ENCODE measurements around the gene VPS33A.
A peak's percentile ranks its signal among the peaks of the same experiment; 100 is the strongest.
"Not testable (repeated sequence)": the region's sequence is repeated elsewhere in the genome, so short reads cannot be mapped to it uniquely, and the experiment has no call there.

Gene VPS33A

DNA sequence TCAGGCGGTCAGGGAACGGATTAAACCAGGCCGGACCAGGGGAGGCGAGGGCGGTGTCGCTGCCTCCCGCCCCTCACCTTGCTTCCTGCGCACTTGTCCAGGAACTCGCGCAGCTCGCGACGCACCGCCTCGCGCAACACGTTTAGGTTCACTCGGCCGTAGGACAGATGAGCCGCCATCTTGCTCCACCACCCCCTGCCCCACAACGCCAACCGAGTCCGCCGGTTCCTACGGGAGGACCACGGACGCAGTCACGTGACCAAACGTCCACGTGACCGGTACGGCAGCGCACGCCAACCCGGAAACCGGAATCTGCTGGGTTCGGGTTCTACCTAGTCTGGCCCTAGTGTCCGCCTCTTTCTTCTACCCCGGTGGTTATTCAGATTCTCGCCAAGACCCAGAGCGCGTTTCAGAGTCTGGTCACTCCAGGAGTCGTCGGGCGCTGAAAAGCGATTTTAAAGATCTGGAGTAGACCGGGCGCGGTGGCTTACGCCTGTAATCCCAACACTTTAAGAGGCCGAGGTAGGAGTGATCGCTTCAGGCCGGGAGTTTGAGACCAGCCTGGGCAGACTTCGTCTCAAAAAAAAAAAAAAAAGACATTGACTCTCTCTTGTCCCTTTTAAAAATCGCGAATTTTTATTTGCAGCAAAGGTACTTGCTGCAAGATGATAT lies at the start of gene VPS33A:
TSS of gene VPS33A (minus strand) at position 265 of the 672 bp plus-strand sequence. CDS start at position 179, 86 bp downstream.
- DNase-seq (ENCODE audit: low read depth) = peak; percentile 85

DNA sequence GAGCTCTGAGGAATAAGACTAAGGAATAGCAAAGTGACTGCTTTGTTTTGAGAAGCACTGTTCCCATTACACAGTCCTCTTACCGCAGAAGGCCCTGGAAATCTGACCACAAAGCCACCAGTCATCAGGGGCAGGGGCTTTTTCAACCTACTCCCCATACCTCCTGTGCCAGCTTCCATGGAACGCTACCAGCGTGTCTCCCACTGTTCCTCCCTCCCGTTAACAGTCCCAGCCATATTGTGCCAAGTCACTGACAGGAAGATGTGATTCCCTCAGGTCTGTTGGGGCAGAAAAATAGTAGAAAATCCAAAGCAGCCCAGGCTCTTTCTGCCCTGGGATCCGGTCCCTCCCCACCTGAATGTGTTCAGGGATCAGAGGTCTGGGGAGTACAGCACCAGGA lies 46.6 kb upstream of the VPS33A start:
- no peak for DNase-seq (ENCODE audit: low read depth)

DNA sequence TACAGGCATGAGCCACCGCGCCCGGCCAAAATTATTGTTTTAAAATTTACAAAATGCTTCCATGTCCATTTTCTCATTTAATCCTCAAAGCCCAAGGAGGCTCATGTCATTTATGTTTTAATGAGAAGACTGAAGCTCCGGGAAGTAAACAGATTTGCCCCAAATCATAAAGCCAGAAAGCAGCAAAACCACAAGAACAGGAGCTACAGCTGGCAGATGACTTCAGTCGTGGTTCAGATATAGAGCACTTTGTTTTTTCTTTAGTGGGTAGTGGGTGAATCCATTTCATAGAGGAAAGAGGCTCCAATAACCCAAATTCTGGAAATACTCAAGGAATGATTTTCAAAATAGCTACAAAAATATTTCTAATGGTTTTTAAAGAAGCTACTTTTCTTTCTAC lies 45.4 kb upstream of the VPS33A start:
- no peak for DNase-seq (ENCODE audit: low read depth)

DNA sequence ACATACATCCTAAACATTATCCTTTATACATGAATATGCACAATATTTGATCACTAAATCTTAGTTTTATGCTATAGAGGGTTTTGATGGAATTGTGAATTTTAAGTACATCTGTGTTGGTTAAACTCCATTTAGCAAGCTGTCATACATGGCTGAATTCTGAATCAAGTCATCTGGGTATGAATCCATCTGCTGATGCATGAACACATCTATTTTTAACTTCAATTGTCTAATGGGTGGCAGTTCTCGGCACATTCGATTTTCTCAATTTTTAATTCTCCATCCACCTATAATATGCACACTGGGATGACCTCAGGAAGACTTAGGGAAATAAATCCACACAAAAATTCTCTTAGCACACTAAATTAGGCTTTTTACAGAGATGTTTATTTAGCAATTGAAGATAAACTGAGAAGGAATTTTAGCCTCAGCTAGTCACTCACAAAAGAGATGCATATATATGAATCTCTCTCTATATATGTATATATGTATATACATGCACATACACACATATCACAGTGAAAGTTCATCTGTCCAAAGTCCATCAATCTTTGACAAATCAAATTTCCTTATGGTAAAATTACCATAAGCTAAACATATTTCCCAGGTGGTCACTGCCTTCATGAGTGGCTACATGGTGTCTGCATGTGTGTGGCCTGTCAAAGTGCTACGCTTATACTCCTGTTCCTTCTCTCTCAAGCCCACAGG lies 44.5 kb upstream of the VPS33A start:
- DNase-seq (ENCODE audit: low read depth) = no peak

DNA sequence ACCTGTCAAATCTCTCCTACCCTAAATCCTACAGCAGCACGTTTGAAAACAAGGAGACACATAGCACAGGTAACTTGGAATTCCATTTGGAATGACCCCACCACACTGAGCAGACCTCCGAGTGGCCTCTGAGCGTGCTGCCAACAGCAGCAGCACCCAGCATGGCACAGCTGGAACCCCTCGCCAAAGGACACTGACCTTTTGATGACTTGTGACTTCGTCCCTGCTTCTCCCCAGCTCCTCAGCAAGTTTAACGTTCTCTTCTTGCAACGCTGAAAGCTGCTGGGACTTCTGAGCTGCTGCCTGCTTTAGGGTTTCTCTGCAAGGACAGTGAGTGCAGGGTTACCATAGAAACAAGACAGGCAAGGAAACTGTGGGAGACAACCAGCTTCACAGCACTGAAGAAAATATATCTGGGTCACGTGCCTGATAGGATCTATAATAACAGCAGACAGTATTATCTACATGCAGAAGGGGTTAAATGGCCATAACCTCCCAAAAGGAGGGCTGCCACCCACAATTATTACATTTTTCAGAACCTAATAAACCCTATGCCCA lies 43.3 kb upstream of the VPS33A start:
- no peak for DNase-seq (ENCODE audit: low read depth)

DNA sequence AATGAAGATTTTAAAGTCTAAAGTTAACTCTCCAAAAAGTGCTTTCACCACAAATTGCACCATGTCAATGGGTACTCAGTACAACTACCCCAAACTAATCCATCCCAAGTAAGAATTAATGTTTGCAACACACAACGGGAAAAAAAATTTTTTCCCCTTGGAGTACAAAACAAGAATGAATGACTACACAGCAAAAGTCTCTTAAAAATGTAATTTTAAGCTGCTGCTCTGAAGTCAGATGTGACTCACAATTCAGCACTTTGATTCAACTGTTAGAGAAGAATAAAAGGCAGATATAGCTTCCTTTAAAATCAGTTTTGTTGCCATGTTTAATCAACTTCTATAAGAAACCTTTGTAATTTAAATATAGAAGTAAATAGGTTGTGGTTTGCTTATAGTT lies 42.5 kb upstream of the VPS33A start:
- DNase-seq (ENCODE audit: low read depth) = no peak

DNA sequence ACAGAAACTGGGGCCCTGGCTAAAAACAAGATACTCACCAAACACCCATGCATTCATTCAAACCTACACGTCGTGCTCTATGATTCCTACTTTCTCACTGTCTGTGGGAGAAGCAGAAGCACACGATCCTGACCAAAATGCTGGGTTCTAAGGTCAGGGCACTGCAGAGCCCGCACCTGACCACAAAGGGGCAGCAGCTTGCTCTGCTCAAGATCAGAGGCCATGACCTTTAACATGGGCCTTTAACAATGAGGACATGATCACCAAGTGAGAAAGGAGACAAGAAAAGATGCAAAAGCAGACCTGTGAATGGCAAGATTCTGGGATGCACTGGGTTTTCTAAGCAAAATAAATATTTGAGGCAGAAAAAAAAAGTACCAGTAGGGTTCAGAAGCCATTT lies 40.1 kb upstream of the VPS33A start:
- no peak for DNase-seq (ENCODE audit: low read depth)

DNA sequence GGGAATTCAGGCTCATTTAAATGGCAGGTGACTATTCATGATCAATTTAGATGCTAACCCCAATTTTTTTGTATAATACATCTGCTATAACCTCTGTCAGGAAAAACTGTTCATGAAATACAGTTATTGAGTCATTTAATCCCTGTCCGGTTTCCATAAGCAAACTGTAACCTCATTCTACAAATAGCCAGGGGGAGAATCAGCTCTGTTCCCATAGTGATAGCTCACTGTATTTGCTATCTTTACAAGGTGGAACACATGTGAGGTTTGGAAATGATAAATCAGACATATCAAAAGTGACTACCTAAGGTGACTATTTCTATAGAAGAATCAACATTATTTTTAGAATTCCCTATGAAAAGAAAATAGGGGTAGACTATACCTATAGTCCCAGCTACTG lies 38.6 kb upstream of the VPS33A start:
- DNase-seq (ENCODE audit: low read depth) = no peak

DNA sequence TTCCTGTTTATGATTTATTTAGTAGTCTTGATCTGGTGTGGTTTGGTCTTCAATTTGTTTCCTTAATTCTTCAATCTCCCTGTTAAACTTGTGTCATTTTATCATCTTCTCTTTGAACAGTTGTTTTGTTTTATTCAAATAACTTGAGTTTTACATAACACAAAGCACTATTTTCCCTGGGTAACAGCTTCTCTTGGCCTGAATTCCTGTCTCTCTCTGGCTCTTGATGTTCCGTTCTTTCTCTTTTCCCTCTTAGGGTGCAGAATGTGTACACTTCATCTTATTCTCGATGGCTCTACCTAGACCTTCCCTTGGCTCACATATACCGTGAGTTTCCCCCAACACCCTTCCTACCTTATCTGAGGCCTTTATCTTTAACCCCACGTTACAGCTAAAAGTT lies 36.8 kb upstream of the VPS33A start:
- DNase-seq (ENCODE audit: low read depth) = no peak

DNA sequence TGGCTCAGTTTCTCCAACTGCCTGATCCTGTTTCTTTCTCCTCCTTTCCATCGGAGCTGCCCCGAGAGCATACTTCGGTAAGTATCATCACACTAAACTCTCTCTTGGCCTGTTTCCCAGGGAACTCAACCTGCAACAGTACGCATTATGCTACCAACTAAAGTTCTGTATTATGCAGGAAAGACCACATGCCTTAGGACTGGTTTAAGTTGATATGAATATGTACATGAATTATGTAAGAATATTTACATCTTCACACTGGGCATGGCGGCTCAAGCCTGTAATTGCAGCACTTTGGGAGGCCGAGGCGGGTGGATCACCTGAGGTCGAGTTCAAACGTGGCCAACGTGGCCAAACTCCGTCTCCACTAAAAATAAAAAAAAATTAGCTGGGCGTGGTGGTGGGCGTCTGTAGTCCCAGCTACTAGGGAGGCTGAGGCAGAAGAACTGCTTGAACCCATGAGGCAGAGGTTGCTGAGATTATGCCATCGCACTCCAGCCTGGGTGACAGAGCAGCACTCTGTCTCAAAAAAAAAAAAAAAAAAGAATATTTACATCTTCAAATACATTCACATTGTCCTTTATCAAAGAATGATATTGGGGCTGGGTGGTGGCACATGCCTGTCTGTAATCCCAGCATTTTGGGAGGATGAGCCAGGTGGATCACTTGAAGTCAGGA lies 31.9 kb upstream of the VPS33A start:
- DNase-seq (ENCODE audit: low read depth) = no peak

DNA sequence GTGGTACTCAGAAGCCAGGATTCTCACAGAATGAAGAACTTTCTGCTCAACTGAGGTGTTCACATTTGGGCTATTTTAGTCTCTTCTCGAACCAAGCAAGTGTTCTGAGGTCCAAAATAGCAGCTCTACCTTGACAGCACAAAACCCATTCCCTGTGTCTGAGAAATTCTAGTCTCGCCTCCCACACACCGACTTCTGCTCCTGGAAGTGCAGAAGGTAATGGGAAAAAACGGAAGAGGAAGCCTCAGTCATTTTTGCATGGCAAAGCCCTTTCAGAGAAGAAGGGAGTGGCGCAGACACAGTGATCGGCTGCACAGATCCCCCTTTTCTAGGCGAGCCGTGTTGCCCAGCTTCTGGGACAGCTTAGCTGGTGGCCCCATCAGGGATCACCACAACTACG lies 31.2 kb upstream of the VPS33A start:
- no peak for DNase-seq (ENCODE audit: low read depth)

DNA sequence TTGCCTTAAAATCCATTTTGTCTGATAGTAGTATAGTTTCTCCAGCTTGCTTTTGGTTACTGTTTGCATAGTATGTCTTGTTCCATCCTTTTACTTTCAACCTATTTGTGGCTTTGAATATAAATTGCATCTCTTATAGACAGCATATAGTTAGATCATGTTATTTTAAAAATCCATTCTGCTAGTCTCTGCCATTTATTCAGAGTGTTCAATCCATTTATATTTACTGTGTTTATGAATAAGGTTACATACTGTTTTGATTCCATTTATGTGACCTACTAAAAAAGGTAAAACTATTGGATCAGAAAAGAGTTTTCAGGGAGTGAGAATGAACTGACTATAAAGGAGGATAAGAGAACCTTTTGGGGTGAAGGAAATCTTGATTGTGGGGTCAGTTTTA lies 29.6 kb upstream of the VPS33A start:
- no peak for DNase-seq (ENCODE audit: low read depth)

DNA sequence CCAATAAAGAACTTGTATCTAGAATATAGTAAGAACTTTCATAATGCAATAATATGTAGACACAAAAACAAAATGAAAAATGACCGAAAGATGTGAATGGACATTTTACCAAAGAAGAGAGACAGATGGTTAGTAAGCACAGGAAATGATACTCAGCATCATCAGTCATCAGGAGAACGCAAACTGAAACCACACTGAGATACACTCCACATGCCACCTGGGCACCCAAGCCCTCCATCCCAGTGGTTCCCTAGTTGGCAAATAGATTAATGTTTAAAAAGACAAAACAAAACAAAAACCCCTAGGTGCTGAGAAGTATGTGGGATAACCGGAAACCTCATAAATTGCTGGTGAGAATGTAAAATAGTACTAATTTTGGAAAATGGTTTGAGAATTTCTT lies 26.8 kb upstream of the VPS33A start:
- no peak for DNase-seq (ENCODE audit: low read depth)

DNA sequence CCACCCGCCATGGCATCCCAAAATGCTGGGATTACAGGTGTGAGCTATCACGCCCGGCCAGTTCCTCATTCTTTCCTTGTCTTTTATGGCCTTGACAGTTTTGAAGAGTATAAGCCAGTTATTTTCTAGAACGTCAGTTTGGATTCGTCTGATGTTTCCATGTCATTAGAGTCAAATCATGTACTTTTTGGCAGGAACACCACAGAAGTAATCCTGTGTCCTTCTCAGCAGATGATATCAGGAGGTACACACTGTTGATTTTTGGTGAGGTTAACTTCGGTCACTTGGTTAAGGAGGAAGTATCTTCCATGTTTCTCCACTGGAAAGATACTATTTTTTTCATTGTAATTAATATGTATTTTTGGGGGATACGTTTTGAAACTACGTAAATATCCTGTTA lies 25.1 kb upstream of the VPS33A start:
- no peak for DNase-seq (ENCODE audit: low read depth)

DNA sequence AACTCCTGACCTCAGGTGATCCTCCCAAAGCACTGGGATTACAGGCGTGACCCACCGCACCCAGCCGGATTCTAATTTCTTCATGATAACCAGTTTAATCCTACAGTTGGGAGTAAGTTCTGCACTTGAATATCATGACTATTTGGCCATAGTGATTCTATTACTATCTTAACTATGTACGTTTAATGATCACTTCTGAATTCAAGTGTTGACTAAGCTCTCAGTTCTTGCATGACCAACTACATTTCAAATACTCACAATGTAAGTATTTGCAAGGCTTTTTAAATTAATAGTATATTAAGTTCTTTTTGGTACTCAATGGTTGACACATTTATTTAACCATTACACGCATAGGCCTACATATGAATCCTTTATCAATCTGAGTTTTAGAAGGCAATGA lies 17.4 kb upstream of the VPS33A start:
- no peak for DNase-seq (ENCODE audit: low read depth)

DNA sequence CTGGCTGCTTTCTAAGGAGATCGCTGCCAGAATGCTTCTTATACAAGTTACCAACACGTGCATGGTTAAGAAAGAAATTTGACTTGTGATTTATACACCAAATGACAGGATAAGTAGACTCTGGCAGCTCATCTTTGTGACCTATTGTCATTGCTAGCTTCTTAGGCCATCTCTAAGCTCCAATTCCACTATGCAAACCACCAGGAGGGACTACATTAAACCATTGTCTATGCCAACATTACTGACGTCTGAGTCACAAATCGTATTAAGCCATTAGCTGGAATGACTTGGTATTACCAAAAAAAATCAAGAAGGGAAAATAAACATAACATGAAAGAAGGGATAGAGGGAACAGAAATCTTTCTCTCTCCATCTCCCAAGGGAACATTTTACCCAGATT lies 15.8 kb upstream of the VPS33A start:
- DNase-seq (ENCODE audit: low read depth) = no peak

DNA sequence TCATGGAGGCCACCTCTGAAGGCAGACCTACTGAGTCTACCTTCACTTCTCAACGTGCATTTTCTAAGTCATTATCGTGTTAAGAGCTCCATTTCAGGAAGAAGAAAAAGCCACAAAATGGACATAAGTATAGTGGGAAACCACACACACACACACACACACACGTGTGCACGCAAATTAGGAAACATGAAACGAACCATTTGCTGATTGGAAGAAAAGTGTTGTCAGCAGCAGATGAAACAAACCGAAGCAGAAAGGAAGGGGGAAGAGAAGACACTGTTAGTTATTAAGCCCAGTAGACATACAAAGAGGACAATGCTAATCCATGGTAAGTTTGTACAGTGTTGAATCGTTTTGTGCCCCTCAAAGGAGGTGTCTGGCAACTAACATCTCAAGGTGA lies 9.9 kb upstream of the VPS33A start:
- no peak for DNase-seq (ENCODE audit: low read depth)

DNA sequence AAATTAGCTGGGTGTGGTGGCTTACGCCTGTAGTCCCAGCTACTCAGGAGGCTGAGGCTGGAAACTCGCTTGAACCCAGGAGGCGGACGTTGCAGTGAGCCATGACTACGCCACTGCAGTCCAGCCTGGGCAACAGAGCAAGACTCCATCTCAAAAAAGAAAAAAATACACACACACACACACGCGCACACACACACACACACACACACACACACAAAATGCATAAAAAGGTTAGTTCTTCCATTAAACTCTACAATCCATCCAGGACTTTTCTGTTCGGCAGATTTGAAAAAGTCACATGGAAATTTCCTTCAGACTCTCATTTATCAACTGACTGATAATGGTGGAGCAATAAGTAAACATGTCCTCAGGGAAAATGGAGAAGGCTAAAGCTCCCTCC lies 9.2 kb upstream of the VPS33A start:
- no peak for DNase-seq (ENCODE audit: low read depth)

DNA sequence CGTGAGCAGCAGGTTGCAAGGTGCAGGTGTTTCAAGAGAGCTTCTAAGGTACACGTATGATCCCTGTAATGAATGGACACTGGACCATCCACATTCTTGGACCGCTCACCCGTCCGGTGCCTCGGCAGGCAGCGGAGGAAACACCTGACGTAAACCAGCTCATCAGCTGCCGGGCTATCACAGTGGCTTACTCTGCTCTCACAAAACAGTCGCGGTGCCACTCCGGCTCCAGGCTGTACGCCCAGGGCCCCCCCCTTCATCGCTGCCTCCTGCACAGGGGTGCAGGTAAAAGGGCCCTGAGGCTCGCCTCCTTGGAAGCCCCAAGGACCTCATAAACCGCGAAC lies 436 bp downstream of the VPS33A start:
- DNase-seq (ENCODE audit: low read depth) = peak; percentile 18

DNA sequence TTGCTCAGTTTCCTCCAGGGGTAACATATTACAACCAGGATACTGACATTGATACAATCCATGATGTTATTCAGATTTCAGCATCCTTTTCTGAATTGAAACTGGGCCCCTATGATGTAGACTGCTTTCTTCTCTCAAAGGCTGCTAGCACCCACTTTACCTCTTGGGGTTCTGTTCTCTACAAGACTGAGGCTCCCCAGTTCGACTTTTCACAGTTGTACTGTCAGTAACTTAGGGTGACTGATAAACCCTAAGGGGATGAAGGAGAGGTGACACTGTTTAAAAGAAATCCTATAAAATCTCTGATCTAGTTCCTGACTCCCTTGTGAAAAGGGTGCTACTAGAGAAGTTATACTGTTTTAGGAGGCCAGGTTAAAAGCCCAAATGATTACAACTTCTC lies 818 bp downstream of the VPS33A start:
- DNase-seq (ENCODE audit: low read depth) = no peak

DNA sequence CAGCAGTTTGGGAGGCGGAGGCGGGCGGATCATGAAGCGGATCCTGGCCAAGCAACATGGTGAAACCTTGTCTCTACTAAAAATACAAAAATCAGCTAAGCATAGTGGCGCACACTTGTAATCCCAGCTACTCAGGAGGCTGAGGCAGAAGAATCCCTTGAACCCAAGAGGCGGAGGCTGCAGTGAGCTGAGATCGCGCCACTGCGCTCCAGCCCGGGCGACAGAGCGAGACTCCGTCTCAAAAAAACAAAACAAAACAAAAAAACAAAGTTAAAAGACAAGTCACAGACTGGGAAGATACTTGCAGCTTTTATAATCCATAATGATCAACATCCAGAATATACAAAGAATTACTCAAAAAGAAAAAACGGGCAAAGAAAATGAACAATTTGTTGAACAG lies 5.6 kb downstream of the VPS33A start:
- DNase-seq (ENCODE audit: low read depth) = not testable (repeated sequence)

DNA sequence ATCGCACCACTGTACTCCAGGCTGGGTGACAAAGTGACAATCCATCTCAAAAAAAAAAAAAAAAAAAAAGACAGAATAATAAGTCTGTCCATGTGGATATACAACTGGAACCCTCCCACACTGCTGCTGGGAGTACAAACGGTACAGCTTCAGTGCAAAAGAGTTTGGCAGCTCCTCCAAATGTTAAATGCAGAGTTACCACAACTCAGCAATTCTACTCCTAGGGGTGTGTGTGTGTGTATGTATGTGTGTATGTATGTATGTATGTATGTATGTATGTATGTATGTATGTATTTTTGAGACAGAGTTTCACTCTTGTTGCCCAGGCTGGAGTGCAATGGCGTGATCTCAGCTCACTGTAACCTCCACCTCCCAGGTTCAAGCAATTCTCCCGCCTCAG lies 7.4 kb downstream of the VPS33A start:
- not testable (repeated sequence) for DNase-seq (ENCODE audit: low read depth)

DNA sequence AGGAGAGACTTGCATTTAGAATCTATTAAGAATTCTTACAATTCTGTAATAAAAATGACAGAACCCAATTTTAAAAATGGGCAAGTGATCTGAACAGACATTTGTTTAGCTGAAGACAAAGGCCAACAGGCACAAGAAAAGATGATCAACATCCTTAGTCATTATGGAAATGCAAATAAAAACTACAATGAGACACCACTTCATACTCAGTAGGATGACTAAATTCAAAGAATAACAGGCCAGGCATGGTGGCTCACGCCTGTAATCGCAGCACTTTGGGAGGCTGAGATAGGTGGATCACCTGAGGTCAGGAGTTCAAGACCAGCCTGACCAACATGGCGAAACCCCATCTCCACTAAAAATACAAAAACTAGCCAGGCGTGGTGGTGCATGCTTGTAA lies 7.8 kb downstream of the VPS33A start:
- DNase-seq (ENCODE audit: low read depth) = not testable (repeated sequence)
